AG04450 (cell line): ENCODE measurements around the gene KLK5. TPM values are rescaled to one million over a fixed set of nuclear protein-coding genes. Genes with fewer than 3 reads are reported as not detected.

Source experiments
- CTCF ChIA-PET: fragments of 300-600, 350-600 bp; formaldehyde crosslinking; extraction: SDS; loops from one replicate; lab custom pipeline; 2022; ENCODE audit warnings: antibody characterized with exemption, inconsistent platforms; lab: Charles Lee
- POLR2A ChIA-PET: fragments of 350-600 bp; formaldehyde crosslinking; extraction: SDS; loops from one replicate; lab custom pipeline; 2021; ENCODE audit warnings: antibody characterized with exemption, inconsistent platforms; lab: Yijun Ruan, JAX
- DNase-seq: peaks from one replicate; pipeline ENCODE4 v3.0.0-alpha.2; 2011; ENCODE audit warnings: low read depth, low spot score
- H3K27ac ChIP-seq: one replicate; pipeline ENCODE4 v1.5.1; 2012; ENCODE audit warnings: low read depth, low read length, control low read depth
- H3K27me3 ChIP-seq: one replicate; pipeline ENCODE4 v1.6.0; 2012; ENCODE audit warnings: low read length; ENCODE audit not compliant: control insufficient read depth, insufficient read depth
- H3K4me3 ChIP-seq: 2 replicates; pipeline ENCODE4 v1.5.1; 2011; ENCODE audit warnings: mild to moderate bottlenecking, low read depth, low read length, control low read depth
- H3K9me3 ChIP-seq: 2 replicates; pipeline ENCODE4 v1.5.1; 2012; ENCODE audit warnings: low read length; ENCODE audit not compliant: control insufficient read depth, insufficient read depth
- CTCF ChIP-seq: IDR thresholded peaks from 2 replicates; pipeline ENCODE4 v1.5.1; 2011; ENCODE audit warnings: low read depth, low read length, control low read depth, inconsistent platforms
- polyA plus RNA-seq: library from polyadenylated mRNA; depleted of rRNA; stranded (reverse); fragments of >200 nt; gene quantifications from 2 replicates; pipeline ENCODE4 v1.2.3, GENCODE V29; 2011

KLK5 gene
- polyA plus RNA-seq, 1 experiment, result not detected

GRCh38 chr19:50926144-50926543 lies 26.7 kb downstream of the KLK5 start:
- TF ChIP-seq CTCF, result no peak
- H3K9me3 ChIP-seq, result no peaks in the 10 kb centered on the region
- DNase-seq, result no peak
- POLR2A ChIA-PET, result no interaction called here
- no peak overlapping the region for H3K4me3 ChIP-seq
- CTCF ChIA-PET, result no interaction called here
- H3K27me3 ChIP-seq, result no peaks in the 10 kb centered on the region
- H3K27ac ChIP-seq, result no peak overlapping the region

- H3K27me3 ChIP-seq, result no peaks in the 10 kb centered on the region
- ChIA-PET CTCF (interaction anchor here (1.2 kb wide), 1 partner anchor 256 kb away, joined by 3 read pairs; no protein-coding TSS in a partner anchor), POLR2A (no interaction called here)
- no peak for DNase-seq
- no peaks in the 10 kb centered on the region for H3K9me3 ChIP-seq
- no peak overlapping the region for H3K4me3 ChIP-seq
- no peak for TF ChIP-seq CTCF
- no peak overlapping the region for H3K27ac ChIP-seq
Measured at GRCh38 chr19:50925734-50926133, 27.1 kb downstream of the KLK5 start.

GRCh38 chr19:50924586-50924985 lies 28.3 kb downstream of the KLK5 start:
- Histone ChIP-seq H3K27me3 (no peaks in the 10 kb centered on the region), H3K9me3 (no peaks in the 10 kb centered on the region), H3K4me3 (no peak overlapping the region), H3K27ac (no peak overlapping the region)
- TF ChIP-seq CTCF, result no peak
- no peak for DNase-seq
- CTCF ChIA-PET, result interaction anchor here (0.7 to 1.2 kb wide), 3 partner anchors 10 to 255 kb away, joined by 3 read pairs; no protein-coding TSS in a partner anchor
- POLR2A ChIA-PET, result no interaction called here

- DNase-seq, result peak; percentile 43
- H3K9me3 ChIP-seq, result no peaks in the 10 kb centered on the region
- H3K27ac ChIP-seq, result no peak overlapping the region
- H3K27me3 ChIP-seq, result peaks cover 2% of the 10 kb centered on the region
- ChIA-PET CTCF (interaction anchor here (0.5 to 2.0 kb wide), 24 partner anchors 9 to 565 kb away, joined by 3 to 12 read pairs (median 4); no protein-coding TSS in a partner anchor), POLR2A (no interaction called here)
- H3K4me3 ChIP-seq, result no peak overlapping the region
- peak; percentile 88 for TF ChIP-seq CTCF
Measured at GRCh38 chr19:50922317-50922853, 30.5 kb downstream of the KLK5 start.

GRCh38 chr19:50921426-50922316 lies 31.2 kb downstream of the KLK5 start:
- H3K27ac ChIP-seq, result no peak overlapping the region
- DNase-seq, result no peak
- ChIA-PET CTCF (interaction anchor here (0.5 to 2.0 kb wide), 26 partner anchors 9 to 565 kb away, joined by 3 to 12 read pairs (median 4); no protein-coding TSS in a partner anchor), POLR2A (no interaction called here)
- TF ChIP-seq CTCF, result no peak
- peaks cover 2% of the 10 kb centered on the region for H3K27me3 ChIP-seq
- no peaks in the 10 kb centered on the region for H3K9me3 ChIP-seq
- H3K4me3 ChIP-seq, result no peak overlapping the region
